Heart left ventricle (tissue), 13 donors: ENCODE measurements around the gene MYO15B.
"Not testable (repeated sequence)": the region's sequence is repeated elsewhere in the genome, so short reads cannot be mapped to it uniquely, and the experiment has no call there.

Experiments used
- POLR2A ChIP-seq, 2 donors: fragments of 450-650 bp; IDR thresholded peaks; one replicate each; pipeline ENCODE4 v1.6.1; 2017; ENCODE audit warnings: antibody characterized with exemption in 2 of 2, mild to moderate bottlenecking in 2 of 2, moderate library complexity in 2 of 2
- TF ChIP-seq, protein P1 (sequence below), 12 donors: fragments of 200-600 bp; sonication (generic) in 4 of 12; IDR thresholded peaks; one replicate each; pipeline versions ENCODE4 v1.5.0 to v1.8.0; 2018 to 2022; ENCODE audit warnings: antibody characterized with exemption in 12 of 12, mild to moderate bottlenecking in 5 of 12
- donor health status: ischemic (EF 13 %, LVEDD 7.1; RV severe dilation, severe dysfunction).
- donor health status: DM: no; HTN: yes; CAD: no.
- donor health status: DM: no; HTN: no; CAD: no.
- donor health status: ischemic (EF 25% LVEDD 6.9; RV normal size, moderate dysfunction).
- donor health status: ischemic (EF 25% LVEDD 5.7; RV mildly dilated, moderate dysfunction).
- donor health status: ischemic (EF 35%, LVEDD 5.7; RV mildly dilated, moderate dysfunction).
- donor health status: nonischemic (EF 11% LVEDD 7.7; RV severe dilation, severe dysfunction).
- donor health status: DM: yes; HTN: yes; CAD: no.
- donor health status: PGD.
- donor health status: ischemic (EF 29% LVEDD 5.4; RV normal size, mild dysfunction).
- donor health status: nonischemic (EF 23%, LVEDD 6.1; RV moderate dilation, normal function).

GRCh38 chr17:75583197-75583596 is 4.4 kb upstream of the MYO15B start:
- TF ChIP-seq, protein P1, sequence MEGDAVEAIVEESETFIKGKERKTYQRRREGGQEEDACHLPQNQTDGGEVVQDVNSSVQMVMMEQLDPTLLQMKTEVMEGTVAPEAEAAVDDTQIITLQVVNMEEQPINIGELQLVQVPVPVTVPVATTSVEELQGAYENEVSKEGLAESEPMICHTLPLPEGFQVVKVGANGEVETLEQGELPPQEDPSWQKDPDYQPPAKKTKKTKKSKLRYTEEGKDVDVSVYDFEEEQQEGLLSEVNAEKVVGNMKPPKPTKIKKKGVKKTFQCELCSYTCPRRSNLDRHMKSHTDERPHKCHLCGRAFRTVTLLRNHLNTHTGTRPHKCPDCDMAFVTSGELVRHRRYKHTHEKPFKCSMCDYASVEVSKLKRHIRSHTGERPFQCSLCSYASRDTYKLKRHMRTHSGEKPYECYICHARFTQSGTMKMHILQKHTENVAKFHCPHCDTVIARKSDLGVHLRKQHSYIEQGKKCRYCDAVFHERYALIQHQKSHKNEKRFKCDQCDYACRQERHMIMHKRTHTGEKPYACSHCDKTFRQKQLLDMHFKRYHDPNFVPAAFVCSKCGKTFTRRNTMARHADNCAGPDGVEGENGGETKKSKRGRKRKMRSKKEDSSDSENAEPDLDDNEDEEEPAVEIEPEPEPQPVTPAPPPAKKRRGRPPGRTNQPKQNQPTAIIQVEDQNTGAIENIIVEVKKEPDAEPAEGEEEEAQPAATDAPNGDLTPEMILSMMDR (IDR thresholded peaks at IDR 0.05): not testable (repeated sequence)
- TF ChIP-seq POLR2A (IDR thresholded peaks at IDR 0.05): not testable (repeated sequence)
